ENCODE measurements around the gene ACSBG1. TPM values are rescaled to one million over a fixed set of nuclear protein-coding genes. Genes with fewer than 3 reads are reported as not detected.

The ACSBG1 gene
- total and polyA plus RNA-seq, 5 donors = 0.35 to 1.1 (median 0.47) TPM; not detected in 1

DNA sequence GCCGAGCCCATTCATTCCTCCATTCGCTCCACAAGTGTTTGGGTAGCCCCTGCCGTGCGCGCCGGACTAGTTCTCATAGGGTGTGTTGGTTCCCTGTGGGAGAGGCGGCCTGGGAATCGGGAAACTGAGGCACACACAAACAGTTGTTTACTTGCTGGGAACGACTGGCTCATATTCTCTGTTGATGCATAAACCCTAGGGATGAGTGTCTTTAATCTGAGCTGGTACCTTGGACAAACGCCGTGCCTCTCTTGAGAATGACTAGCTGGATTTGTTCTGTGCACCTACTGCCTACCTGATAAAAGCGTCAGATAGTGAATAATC, 30.7 kb upstream of the ACSBG1 start:
- Histone ChIP-seq H3K4me3 (ENCODE audit: low read length) (peak overlapping the region; percentile 78), H3K27ac (ENCODE audit: low read length) (peak overlapping the region; percentile 93), H3K27me3 (ENCODE audit: control insufficient read depth, insufficient read depth) (no peaks in the 10 kb centered on the region), H3K4me1 (ENCODE audit: control insufficient read depth, insufficient read depth, low read length) (peaks cover 3% of the 10 kb centered on the region), H3K9me3 (ENCODE audit: control insufficient read depth, low read length) (no peaks in the 10 kb centered on the region)
- intact Hi-C loops (cut with DNase I) = no loop called here
- WGBS = 40% methylated on average over 12 of the region's 12 CpGs
- ATAC-seq = no peak
- DNase-seq = no peak

DNA sequence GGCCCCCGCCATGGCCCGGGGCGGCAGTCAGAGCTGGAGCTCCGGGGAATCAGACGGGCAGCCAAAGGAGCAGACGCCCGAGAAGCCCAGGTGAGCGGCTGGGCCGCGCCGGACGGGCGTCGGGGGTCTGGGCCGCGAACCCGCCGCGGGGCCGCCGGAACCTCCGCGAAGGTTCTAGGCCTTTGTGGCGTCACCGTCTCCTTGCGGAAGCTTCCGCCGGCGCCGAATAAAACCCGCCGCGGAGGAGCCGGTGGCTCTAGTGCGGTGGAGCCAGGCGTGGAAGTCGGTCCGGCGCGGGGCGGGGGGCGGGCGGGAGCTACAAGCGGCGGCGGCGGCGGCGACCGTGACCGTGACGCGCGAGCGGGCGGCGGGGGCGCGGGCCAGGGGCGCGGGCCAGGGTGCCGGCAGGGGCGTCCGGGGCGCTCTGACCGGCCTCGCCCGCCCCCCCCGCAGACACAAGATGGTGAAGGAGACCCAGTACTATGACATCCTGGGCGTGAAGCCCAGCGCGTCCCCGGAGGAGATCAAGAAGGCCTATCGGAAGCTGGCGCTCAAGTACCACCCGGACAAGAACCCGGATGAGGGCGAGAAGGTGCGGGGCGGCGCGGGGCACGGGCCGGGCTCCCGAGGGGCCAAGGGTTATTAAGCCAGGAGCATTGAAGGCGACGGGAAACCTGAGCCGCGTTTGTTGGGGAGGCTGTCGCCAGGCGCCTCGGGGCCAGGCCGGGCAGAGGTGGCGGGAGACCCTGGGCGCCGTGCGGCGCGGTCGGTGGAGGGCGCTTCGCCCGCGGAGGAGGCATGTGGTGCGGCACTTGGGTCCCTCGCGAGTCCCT, 30.2 kb upstream of the ACSBG1 start, which contains the start of gene DNAJA4:
Gene DNAJA4 (plus strand): TSS at position 259 of the 833 bp plus-strand sequence. CDS start 202 bp downstream, at position 461.
- H3K27me3 ChIP-seq (ENCODE audit: control insufficient read depth, insufficient read depth) = no peaks in the 10 kb centered on the region
- intact Hi-C loops (cut with DNase I) = no loop called here
- peak within 1 kb of the TSS; percentile 93 for H3K27ac ChIP-seq (ENCODE audit: low read length)
- peak within 1 kb of the TSS; percentile 78 for H3K4me3 ChIP-seq (ENCODE audit: low read length)
- H3K4me1 ChIP-seq (ENCODE audit: control insufficient read depth, insufficient read depth, low read length) = peaks cover 3% of the 10 kb centered on the region
- peak; percentile 58 to 60 for ATAC-seq
- peak; percentile 79 to 92 (median 89) for DNase-seq
- 3% methylated on average over 107 of the region's 107 CpGs for WGBS
- H3K9me3 ChIP-seq (ENCODE audit: control insufficient read depth, low read length) = no peaks in the 10 kb centered on the region

DNA sequence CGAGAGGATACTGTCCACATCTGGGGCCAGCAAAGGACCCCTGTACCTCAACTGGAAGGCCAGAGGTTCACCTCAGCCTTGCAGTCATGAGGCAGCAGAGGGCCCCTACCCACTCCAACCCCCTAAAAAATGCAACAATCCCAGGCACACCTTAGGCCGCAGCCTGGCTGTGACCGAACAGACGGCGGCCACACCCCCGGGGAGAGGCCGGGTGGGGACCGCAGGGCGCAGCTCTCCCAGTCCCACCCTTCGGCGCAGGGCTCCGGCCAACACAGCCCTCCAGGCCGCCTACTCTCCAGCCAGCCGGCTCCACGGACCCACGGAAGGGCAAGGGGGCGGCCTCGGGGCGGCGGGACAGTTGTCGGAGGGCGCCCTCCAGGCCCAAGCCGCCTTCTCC, 29.5 kb upstream of the ACSBG1 start:
- Histone ChIP-seq H3K4me1 (ENCODE audit: control insufficient read depth, insufficient read depth, low read length) (peaks cover 3% of the 10 kb centered on the region), H3K27ac (ENCODE audit: low read length) (peak overlapping the region; percentile 77), H3K27me3 (ENCODE audit: control insufficient read depth, insufficient read depth) (no peaks in the 10 kb centered on the region), H3K4me3 (ENCODE audit: low read length) (peak overlapping the region; percentile 78), H3K9me3 (ENCODE audit: control insufficient read depth, low read length) (no peaks in the 10 kb centered on the region)
- intact Hi-C loops (cut with DNase I) = no loop called here
- peak; percentile 32 to 65 (median 58) for DNase-seq
- ATAC-seq = peak; percentile 23 to 25
- 83% methylated on average over 23 of the region's 23 CpGs for WGBS

DNA sequence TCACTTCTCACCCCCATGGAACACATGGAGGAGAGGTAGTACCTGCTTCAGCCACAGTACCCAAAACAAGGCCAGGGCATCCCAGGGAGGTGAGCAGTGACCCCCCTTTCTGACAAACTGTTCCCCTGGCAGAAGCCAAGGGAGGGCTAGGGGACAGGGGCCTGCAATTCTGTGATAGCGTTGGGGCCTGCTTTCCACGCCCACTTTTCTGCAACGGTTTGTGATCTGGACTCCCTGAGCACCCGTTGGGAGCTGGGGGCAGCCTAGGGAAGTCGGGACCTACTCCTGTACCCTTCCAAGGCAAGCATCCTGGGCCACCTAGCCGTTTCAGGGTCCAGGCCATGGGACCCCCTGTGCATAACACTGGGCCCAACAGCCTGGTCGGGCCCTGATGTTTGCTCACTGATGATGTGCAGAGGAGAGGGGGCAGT, 29.0 kb upstream of the ACSBG1 start:
- Histone ChIP-seq H3K27me3 (ENCODE audit: control insufficient read depth, insufficient read depth) (no peaks in the 10 kb centered on the region), H3K4me3 (ENCODE audit: low read length) (no peak overlapping the region), H3K4me1 (ENCODE audit: control insufficient read depth, insufficient read depth, low read length) (peaks cover 3% of the 10 kb centered on the region), H3K9me3 (ENCODE audit: control insufficient read depth, low read length) (no peaks in the 10 kb centered on the region), H3K27ac (ENCODE audit: low read length) (no peak overlapping the region)
- ATAC-seq = peak in 1 of 2 donors; percentile 1
- peak in 1 of 3 donors; percentile 56 for DNase-seq
- intact Hi-C loops (cut with DNase I) = no loop called here
- WGBS = 95% methylated on average over 7 of the region's 7 CpGs

DNA sequence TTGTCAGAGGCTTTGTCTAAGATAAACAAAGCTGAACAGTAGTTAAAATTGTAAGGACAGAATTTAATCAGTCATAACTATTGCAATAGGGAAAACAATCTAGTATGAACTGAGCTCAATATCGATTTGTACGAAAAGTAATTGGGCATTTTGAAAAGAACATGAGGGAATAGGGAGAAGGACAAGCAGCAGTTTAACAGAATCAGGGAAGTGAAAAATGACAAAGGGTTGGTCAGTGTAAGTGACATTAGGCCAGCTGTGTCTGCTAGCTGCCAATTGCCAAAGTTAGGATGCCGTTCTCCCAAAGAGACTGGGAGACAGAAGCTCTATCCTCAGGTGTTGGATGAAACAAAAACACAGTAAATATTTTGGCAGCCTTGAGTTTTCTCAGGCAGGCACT, 26.7 kb upstream of the ACSBG1 start:
- no peak overlapping the region for H3K27ac ChIP-seq (ENCODE audit: low read length)
- no peaks in the 10 kb centered on the region for H3K9me3 ChIP-seq (ENCODE audit: control insufficient read depth, low read length)
- ATAC-seq (no peak), DNase-seq (no peak)
- intact Hi-C loops (cut with DNase I) = no loop called here
- H3K4me1 ChIP-seq (ENCODE audit: control insufficient read depth, insufficient read depth, low read length) = peaks cover 3% of the 10 kb centered on the region
- no peak overlapping the region for H3K4me3 ChIP-seq (ENCODE audit: low read length)
- WGBS = 82% methylated on average over 3 of the region's 3 CpGs
- H3K27me3 ChIP-seq (ENCODE audit: control insufficient read depth, insufficient read depth) = no peaks in the 10 kb centered on the region

DNA sequence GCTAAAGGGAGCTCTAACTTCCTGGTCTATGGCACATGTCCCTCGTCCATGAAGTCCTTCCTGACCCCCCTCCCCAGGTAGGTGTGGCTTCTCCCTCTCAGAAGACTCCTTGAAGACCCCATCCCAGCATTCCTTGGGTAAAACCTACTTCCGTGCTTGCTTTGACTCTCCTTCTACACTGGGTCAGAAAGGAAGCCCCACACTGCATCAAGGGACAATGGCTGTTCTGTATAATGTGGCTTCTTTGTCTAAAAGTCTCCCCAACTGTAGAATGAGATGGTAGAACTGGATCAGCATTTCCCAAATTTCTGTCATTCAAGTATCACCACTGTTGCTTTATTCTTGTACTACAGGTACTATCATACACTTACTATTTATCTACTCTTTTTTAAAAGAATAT, 26.1 kb upstream of the ACSBG1 start:
- H3K4me3 ChIP-seq (ENCODE audit: low read length) = no peak overlapping the region
- intact Hi-C loops (cut with DNase I) = no loop called here
- no peak overlapping the region for H3K27ac ChIP-seq (ENCODE audit: low read length)
- DNase-seq (no peak), ATAC-seq (no peak)
- H3K4me1 ChIP-seq (ENCODE audit: control insufficient read depth, insufficient read depth, low read length) = peaks cover 3% of the 10 kb centered on the region
- H3K9me3 ChIP-seq (ENCODE audit: control insufficient read depth, low read length) = no peaks in the 10 kb centered on the region
- H3K27me3 ChIP-seq (ENCODE audit: control insufficient read depth, insufficient read depth) = no peaks in the 10 kb centered on the region
- 51% methylated on average over 2 of the region's 2 CpGs for WGBS

DNA sequence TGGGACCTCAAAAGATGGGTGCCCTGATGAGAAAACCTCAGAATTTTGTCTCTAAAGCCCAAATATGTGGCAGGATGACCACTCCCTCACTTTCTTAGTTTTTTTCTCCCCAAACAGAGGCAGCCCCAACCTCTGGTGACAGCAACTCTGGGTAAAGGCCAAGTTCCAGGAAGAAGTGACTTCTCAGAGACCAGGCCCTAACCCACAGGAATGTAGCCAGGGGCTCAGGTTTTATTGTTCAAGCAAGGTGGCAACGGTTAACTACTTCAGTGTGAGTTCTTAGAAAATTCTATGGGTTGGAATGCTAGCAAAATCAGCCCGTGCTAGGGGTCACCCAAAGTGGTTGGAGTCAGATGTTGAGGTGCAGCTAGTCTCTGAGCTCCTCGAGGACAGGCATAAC, 24.9 kb upstream of the ACSBG1 start:
- DNase-seq (no peak), ATAC-seq (no peak)
- Histone ChIP-seq H3K4me3 (ENCODE audit: low read length) (no peak overlapping the region), H3K4me1 (ENCODE audit: control insufficient read depth, insufficient read depth, low read length) (peaks cover 3% of the 10 kb centered on the region), H3K27me3 (ENCODE audit: control insufficient read depth, insufficient read depth) (no peaks in the 10 kb centered on the region), H3K27ac (ENCODE audit: low read length) (no peak overlapping the region), H3K9me3 (ENCODE audit: control insufficient read depth, low read length) (no peaks in the 10 kb centered on the region)
- WGBS = 90% methylated on average over 3 of the region's 3 CpGs
- intact Hi-C loops (cut with DNase I) = no loop called here

DNA sequence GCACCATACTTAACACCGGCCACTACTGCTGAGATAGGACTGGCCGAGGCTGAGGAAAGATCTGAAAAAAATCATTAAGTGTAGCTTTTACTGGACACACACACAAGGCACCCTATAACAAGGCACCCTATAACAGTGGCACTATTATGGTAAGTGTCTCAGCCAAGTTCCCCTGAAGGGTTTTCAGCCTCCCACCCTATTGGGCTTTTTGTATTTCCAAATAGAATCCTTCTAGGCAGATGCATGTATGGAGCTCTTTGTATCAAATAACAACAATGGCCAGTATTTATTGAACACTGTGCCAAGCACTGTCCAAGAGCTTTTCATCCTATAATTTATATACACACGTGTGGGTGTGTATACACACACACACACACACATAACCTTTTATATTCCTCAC, 23.3 kb upstream of the ACSBG1 start:
- no peaks in the 10 kb centered on the region for H3K4me1 ChIP-seq (ENCODE audit: control insufficient read depth, insufficient read depth, low read length)
- H3K9me3 ChIP-seq (ENCODE audit: control insufficient read depth, low read length) = no peaks in the 10 kb centered on the region
- intact Hi-C loops (cut with DNase I) = no loop called here
- H3K27ac ChIP-seq (ENCODE audit: low read length) = no peak overlapping the region
- ATAC-seq (no peak), DNase-seq (no peak)
- WGBS = 78% methylated on average over 3 of the region's 3 CpGs
- H3K27me3 ChIP-seq (ENCODE audit: control insufficient read depth, insufficient read depth) = no peaks in the 10 kb centered on the region
- no peak overlapping the region for H3K4me3 ChIP-seq (ENCODE audit: low read length)

DNA sequence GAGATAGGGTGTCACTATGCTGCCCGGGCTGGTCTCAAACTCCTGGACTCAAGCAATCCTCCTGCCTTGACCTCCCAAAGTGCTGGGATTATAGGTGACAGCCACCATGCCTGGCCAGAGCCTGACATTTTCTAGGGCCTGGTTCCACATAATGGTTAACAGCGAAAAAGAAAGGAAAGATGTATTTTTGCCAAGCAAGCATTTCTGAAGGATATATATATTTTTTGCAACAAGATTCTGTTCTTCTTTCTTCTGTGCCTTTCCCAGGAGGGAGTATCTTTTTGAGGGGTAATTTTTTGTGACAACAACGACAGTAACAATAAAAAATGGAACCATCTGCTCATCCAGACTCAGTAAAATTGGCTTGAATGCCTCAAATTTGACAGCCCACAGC, 21.7 kb upstream of the ACSBG1 start:
- Histone ChIP-seq H3K9me3 (ENCODE audit: control insufficient read depth, low read length) (no peaks in the 10 kb centered on the region), H3K27ac (ENCODE audit: low read length) (no peak overlapping the region), H3K4me3 (ENCODE audit: low read length) (no peak overlapping the region), H3K27me3 (ENCODE audit: control insufficient read depth, insufficient read depth) (no peaks in the 10 kb centered on the region), H3K4me1 (ENCODE audit: control insufficient read depth, insufficient read depth, low read length) (no peaks in the 10 kb centered on the region)
- 90% methylated on average over 3 of the region's 3 CpGs for WGBS
- ATAC-seq (no peak), DNase-seq (no peak)
- intact Hi-C loops (cut with DNase I) = no loop called here

DNA sequence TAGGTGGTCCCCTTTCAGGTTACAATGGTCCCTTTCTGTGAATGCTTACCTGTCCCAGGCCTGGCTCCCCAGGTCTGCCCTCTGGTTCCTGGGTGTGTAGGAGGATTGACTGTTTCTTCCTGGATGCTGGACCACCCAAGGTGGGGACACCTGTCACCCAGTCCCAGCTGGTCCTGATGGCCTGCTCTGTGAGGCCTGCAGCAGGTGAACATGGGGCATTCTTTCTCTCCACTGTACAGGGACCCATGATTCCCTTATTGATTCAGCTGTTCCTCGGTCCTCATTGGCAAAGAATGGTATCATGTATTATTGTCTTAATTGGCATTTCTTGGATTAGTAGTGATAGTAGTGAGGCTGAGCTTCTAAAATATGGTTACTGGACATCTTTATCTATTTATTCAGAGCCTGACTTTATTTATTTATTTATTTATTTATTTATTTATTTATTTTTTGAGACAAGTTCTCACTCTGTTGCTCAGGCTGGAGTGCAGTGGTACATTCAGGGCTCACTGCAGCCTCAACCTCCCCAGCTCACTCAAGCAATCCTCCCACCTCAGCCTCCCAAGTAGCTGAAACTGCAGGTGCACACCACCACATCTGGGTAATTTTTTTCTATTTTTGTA, 21.2 kb upstream of the ACSBG1 start:
- Histone ChIP-seq H3K9me3 (ENCODE audit: control insufficient read depth, low read length) (no peaks in the 10 kb centered on the region), H3K27ac (ENCODE audit: low read length) (no peak overlapping the region), H3K4me3 (ENCODE audit: low read length) (no peak overlapping the region), H3K27me3 (ENCODE audit: control insufficient read depth, insufficient read depth) (no peaks in the 10 kb centered on the region), H3K4me1 (ENCODE audit: control insufficient read depth, insufficient read depth, low read length) (no peaks in the 10 kb centered on the region)
- ATAC-seq (no peak), DNase-seq (no peak)
- 90% methylated on average over 1 of the region's 1 CpG for WGBS
- intact Hi-C loops (cut with DNase I) = no loop called here

DNA sequence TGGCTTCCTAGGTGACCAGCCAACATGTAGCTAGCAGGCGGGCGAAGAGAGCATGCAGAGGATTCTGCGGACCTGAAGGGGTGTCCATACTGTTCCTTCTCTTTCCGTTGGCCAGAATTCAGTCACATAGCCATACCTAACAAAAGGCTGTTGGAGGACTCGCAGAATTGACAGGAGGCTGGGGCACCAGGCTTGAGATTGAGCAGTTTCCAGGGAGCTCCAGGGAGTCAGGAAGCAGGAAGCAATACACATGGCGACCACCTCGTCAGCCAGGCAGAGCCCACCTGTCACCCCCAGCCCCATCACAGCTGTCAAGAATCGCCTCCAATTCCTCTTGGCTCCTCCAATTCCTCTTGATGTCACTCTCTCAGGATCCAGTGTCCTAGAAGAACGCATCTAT, 16.8 kb upstream of the ACSBG1 start:
- H3K9me3 ChIP-seq (ENCODE audit: control insufficient read depth, low read length) = no peaks in the 10 kb centered on the region
- no peak for ATAC-seq
- H3K27me3 ChIP-seq (ENCODE audit: control insufficient read depth, insufficient read depth) = no peaks in the 10 kb centered on the region
- DNase-seq = no peak
- 68% methylated on average over 9 of the region's 9 CpGs for WGBS
- H3K4me1 ChIP-seq (ENCODE audit: control insufficient read depth, insufficient read depth, low read length) = no peaks in the 10 kb centered on the region
- intact Hi-C loops (cut with DNase I) = no loop called here
- H3K4me3 ChIP-seq (ENCODE audit: low read length) = no peak overlapping the region
- H3K27ac ChIP-seq (ENCODE audit: low read length) = no peak overlapping the region

Measured in right cardiac atrium (tissue), 5 donors.